ENCODE measurements around the gene TRIAP1.
A peak's percentile ranks its signal among the peaks of the same experiment; 100 is the strongest.

TRIAP1 gene

GRCh38 chr12:120399531-120399930 lies 46.7 kb downstream of the TRIAP1 start:
- H3K4me3 ChIP-seq (ENCODE audit: low read length): no peak overlapping the region
- TF ChIP-seq CTCF (conservative IDR thresholded peaks at IDR 0.05; ENCODE audit: low read length): no peak
- DNase-seq (ENCODE audit: low read depth): peak; percentile 21

GRCh38 chr12:120397824-120398540 lies 48.2 kb downstream of the TRIAP1 start:
- H3K4me3 ChIP-seq (ENCODE audit: low read length): no peak overlapping the region
- no peak for DNase-seq (ENCODE audit: low read depth)
- no peak for TF ChIP-seq CTCF (conservative IDR thresholded peaks at IDR 0.05; ENCODE audit: low read length)

GRCh38 chr12:120394483-120395367 lies 51.5 kb downstream of the TRIAP1 start:
- no peak for DNase-seq (ENCODE audit: low read depth)
- no peak overlapping the region for H3K4me3 ChIP-seq (ENCODE audit: low read length)
- no peak for TF ChIP-seq CTCF (conservative IDR thresholded peaks at IDR 0.05; ENCODE audit: low read length)
